ENCODE data around the gene DIPK1A. TPM values are rescaled to one million over a fixed set of nuclear protein-coding genes. Genes with fewer than 3 reads are reported as not detected.

Gene DIPK1A
- 1 to 10 TPM; 3.1 to 9.9 (median 4.9) TPM for total RNA-seq

- no peaks in the 10 kb centered on the region for H3K9me3 ChIP-seq
- intact Hi-C loops (cut with DNase I) = loop anchor here (10.0 kb wide), 1 partner anchor 107 kb away; no protein-coding TSS in a partner anchor
- DNase-seq = peak; percentile 60
- H3K27me3 ChIP-seq = no peaks in the 10 kb centered on the region
- peak in 2 of 4 donors; percentile 79 to 83 for TF ChIP-seq POLR2A (IDR thresholded peaks at IDR 0.05)
- TF ChIP-seq CTCF (IDR thresholded peaks at IDR 0.05) = peak in 2 of 6 experiments; percentile 10 to 45
- no peaks in the 10 kb centered on the region for H3K36me3 ChIP-seq
- H3K27ac ChIP-seq = peak within 1 kb of the TSS; percentile 93 to 98 (median 95)
- peak within 1 kb of the TSS; percentile 72 to 96 (median 88) for H3K4me3 ChIP-seq
- peaks cover 0 to 57% (median 5%) of the 10 kb centered on the region in 3 donors for H3K4me1 ChIP-seq
- WGBS, 2 donors = no CpG with 5 or more reads among the region's 103 CpGs
Measured at GRCh38 chr1:92961131-92961895, at the start of gene DIPK1A. DIPK1A (minus strand) TSS chr1:92961462; CDS start chr1:92961429, 33 bp downstream.

GRCh38 chr1:93007941-93008577 lies 46.8 kb upstream of the DIPK1A start:
- Histone ChIP-seq H3K4me3 (no peak overlapping the region), H3K4me1 (no peaks in the 10 kb centered on the region), H3K27ac (no peak overlapping the region), H3K36me3 (no peaks in the 10 kb centered on the region), H3K27me3 (peaks cover 0 to 8% (median 0%) of the 10 kb centered on the region in 4 donors), H3K9me3 (no peaks in the 10 kb centered on the region)
- DNase-seq = no peak
- 59 to 72% methylated on average over 5 of the region's 6 CpGs for WGBS, 2 donors
- TF ChIP-seq CTCF (IDR thresholded peaks at IDR 0.05) (no peak), POLR2A (IDR thresholded peaks at IDR 0.05) (no peak)
- intact Hi-C loops (cut with DNase I) = no loop called here

DNA sequence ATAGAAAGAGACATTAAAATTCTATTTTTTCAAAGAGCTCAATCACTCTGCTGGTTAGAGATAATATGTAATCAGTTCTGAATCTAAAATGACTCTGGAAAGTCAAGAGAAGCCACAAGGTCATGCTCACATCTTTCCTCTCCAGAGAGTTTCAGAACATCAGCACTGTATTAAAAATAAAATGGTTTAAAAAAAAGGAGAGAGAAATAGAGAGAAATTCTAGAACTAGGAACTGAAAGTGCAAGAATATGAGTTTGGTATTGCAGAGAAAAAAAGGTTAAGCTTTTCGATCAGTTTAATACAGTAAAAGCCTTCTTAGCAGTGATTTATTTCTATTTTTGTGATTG lies 44.0 kb upstream of the DIPK1A start:
- TF ChIP-seq POLR2A (IDR thresholded peaks at IDR 0.05) = no peak
- no peak for TF ChIP-seq CTCF (IDR thresholded peaks at IDR 0.05)
- Histone ChIP-seq H3K9me3 (no peaks in the 10 kb centered on the region), H3K4me1 (peaks cover 2 to 12% (median 9%) of the 10 kb centered on the region in 3 donors), H3K27ac (no peak overlapping the region), H3K36me3 (no peaks in the 10 kb centered on the region), H3K4me3 (no peak overlapping the region), H3K27me3 (peaks cover 0 to 8% (median 0%) of the 10 kb centered on the region in 4 donors)
- DNase-seq = no peak
- WGBS, 2 donors = 54 to 74% methylated on average over 1 of the region's 1 CpG
- intact Hi-C loops (cut with DNase I) = no loop called here

- peaks cover 4 to 17% (median 12%) of the 10 kb centered on the region in 3 donors for H3K4me1 ChIP-seq
- DNase-seq = no peak
Measured at GRCh38 chr1:93004566-93005251, 43.4 kb upstream of the DIPK1A start.

More at GRCh38 chr1:93004566-93005251, 43.4 kb upstream of the DIPK1A start:
- intact Hi-C loops (cut with DNase I) = no loop called here
- no peak for TF ChIP-seq CTCF (IDR thresholded peaks at IDR 0.05)
- no peak for TF ChIP-seq POLR2A (IDR thresholded peaks at IDR 0.05)
- Histone ChIP-seq H3K27ac (no peak overlapping the region), H3K27me3 (peaks cover 0 to 8% (median 0%) of the 10 kb centered on the region in 4 donors), H3K9me3 (no peaks in the 10 kb centered on the region), H3K4me3 (no peak overlapping the region), H3K36me3 (no peaks in the 10 kb centered on the region)
- 55 to 57% methylated on average over 5 of the region's 5 CpGs for WGBS, 2 donors

Data from esophagus squamous epithelium (tissue), 5 donors.